Stimulated activated CD8-positive, alpha-beta memory T cell treated with anti-CD3 and anti-CD28 coated beads, Interleukin-15, amount 100 ng/mL, for 48 hours (primary cell): ENCODE results near the gene GMPR2.

Experiments used
- DNase-seq, 2 donors: peaks; one replicate each; pipeline ENCODE4 v3.0.0-alpha.2; 2020; ENCODE audit warnings: low read depth in 2 of 2

The GMPR2 gene

GRCh38 chr14:24232645-24233537 is at the start of gene GMPR2:
Gene GMPR2, plus strand, starts transcription at chr14:24232929. Its CDS starts 325 bp downstream, at chr14:24233254.
- peak in 1 of 2 donors; percentile 44 for DNase-seq

DNA sequence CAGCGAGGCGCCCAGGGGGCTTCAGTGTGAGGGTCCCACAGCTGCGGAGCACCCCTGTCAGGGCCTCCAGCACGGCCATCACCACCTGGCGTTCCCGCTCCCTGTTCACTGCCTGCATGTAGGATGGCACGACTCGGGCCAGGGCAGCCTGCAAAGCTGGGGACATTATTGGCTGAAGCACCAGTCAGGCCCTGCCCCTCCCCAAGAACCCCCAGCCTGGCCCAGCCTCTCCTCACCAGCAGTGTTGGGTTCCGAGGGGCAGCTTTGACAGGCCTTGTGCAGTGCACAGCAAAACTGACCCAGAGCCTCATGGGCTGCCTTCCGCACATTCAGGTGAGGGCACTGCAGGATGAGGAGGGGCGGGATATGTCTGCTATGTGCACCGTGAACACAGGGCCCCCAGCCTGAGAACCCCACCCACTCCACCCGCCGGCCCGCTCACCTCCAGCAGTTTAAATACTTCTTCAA is 49.7 kb upstream of the GMPR2 start:
- DNase-seq = no peak

DNA sequence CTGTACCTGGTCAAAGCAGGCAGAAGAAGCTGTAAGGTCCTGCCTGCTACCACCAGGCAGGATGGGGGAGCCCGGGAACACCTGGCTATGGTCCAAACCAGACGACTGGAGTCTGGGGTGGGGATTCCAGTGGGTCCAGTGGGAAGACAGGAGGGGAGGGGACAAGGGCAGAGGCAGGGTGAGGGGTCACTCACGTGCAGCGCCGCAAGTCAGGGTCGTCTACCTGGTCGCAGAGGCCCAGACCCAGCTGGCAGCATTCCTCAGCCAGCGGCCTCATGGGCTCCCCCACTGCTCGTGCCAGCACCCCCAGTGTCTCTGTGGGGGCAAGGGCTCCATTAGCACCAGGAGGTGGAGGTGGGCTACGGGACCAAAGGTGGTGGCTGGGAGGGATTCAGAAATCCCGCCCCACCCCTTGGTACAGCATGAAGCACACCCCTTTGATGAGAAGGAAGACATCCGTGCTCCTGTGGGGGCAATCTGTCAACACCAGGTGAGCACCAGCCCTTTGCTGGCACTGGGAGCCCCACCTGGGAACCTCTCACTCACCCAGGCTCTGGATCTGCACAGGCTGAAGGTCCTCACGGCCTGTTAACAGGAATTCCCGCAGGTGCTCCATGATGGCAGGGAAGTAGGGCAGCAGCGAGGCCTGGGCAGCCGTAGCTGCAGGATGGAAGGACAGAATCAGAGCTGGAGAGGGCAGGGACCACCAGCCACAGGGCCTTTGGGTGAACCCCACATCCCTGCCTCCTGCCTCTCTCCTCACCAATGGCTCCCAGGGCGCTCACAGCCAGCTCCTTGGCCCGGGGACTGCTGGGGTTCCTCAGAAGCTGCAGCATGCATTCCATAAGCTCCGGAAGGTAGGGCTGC is 48.4 kb upstream of the GMPR2 start:
- DNase-seq = no peak

DNA sequence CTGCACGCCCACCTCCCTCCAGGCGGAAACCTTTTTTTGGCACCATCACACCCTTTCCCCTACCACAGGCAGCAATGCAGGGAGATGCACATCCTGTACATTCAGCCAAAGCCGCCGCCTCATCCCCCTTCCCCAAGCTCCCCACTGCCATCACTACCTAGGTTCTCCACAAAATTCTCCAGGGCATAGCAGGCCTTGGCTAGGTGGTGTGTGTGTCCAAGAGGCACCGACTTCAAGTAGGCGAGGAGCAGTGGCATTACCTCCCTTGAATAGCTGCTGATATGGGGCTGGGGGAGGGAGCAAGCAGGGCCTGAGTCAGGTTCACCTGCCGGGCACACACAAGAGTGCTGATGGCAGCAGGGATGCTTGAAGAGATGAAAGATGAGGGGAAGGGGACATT is 47.7 kb upstream of the GMPR2 start:
- DNase-seq = no peak

- no peak for DNase-seq
Measured at GRCh38 chr14:24185741-24186140, 47.0 kb upstream of the GMPR2 start.

DNA sequence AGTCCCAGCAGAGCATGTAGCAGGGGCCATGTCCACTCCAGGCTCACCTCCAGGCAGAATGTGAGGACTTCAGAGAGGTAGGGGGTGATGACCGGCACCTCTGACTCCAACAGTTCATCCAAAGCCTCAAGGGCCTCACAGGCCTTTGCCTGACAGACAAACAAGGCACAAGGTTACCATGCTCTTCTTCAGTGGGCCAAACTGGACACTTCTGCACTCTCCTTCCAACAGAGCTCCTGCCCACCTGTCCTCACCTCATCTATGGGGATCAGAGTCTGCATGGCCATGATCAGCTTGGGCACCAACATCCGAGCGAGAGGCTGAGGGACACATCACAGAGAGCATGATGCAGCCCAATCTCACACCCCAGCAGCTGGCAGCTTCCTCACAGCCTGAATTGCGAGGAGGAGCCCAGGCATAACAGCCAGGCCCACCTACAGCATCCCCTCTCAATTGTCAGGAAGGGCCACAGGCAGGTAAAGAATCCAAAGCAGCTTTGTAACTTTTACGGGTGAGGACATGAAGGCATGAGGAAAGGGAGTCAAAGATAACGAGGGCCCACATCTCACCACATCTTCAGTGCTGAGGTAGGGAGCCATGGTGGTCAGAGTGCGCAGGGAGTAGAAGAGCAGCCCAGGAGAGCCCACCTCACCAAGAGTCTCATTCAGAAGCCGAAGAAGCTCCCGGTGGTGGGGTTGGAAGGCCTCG is 45.7 kb upstream of the GMPR2 start:
- no peak for DNase-seq

DNA sequence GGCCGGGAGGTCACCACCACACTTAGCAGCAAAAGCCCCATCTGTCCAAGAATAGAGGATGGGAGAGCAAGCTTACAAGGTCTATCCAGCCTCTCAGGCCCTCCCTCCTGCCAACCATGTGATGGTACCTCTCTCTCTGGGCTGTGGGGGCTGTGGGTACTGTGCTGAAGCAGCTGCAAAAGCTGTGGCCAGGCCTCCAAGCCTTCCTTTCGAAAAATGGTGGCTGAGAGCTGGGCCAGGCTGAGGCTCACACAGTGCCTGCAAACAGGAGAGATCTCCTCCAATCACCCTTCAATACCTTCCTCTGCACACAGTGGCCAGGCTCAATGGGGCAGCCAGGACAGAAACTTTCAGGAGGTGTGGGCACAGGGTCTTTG is 45.2 kb upstream of the GMPR2 start:
- no peak for DNase-seq

- peak; percentile 92 to 93 for DNase-seq
Measured at GRCh38 chr14:24188251-24189058, 44.3 kb upstream of the GMPR2 start, which contains the start of gene IPO4. Gene IPO4, minus strand, starts transcription at chr14:24188816. Its CDS starts 29 bp downstream, at chr14:24188787.

GRCh38 chr14:24189059-24189375 is 43.7 kb upstream of the GMPR2 start:
- no peak for DNase-seq

- no peak for DNase-seq
Measured at GRCh38 chr14:24189460-24189859, 43.3 kb upstream of the GMPR2 start.

- DNase-seq = no peak
Measured at GRCh38 chr14:24190416-24190815, 42.3 kb upstream of the GMPR2 start.

- DNase-seq = no peak
Measured at GRCh38 chr14:24192933-24193332, 39.8 kb upstream of the GMPR2 start.

- no peak for DNase-seq
Measured at GRCh38 chr14:24194186-24194872, 38.4 kb upstream of the GMPR2 start.

DNA sequence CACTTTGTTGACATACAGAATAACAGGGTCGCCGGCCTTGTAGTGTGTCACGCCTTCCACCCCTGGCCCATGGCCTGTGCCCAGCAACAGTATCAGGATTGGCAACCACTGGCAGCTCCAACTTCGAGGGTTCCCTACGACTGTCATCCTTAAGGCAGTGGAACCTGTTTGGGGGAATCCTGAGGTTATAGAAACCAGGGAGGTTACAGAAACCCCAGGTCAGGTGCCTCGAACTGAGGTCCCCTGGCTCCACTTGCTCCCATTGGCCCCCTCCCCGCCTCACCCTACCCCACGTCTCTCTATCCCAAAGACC is 37.9 kb upstream of the GMPR2 start:
- DNase-seq = no peak

DNA sequence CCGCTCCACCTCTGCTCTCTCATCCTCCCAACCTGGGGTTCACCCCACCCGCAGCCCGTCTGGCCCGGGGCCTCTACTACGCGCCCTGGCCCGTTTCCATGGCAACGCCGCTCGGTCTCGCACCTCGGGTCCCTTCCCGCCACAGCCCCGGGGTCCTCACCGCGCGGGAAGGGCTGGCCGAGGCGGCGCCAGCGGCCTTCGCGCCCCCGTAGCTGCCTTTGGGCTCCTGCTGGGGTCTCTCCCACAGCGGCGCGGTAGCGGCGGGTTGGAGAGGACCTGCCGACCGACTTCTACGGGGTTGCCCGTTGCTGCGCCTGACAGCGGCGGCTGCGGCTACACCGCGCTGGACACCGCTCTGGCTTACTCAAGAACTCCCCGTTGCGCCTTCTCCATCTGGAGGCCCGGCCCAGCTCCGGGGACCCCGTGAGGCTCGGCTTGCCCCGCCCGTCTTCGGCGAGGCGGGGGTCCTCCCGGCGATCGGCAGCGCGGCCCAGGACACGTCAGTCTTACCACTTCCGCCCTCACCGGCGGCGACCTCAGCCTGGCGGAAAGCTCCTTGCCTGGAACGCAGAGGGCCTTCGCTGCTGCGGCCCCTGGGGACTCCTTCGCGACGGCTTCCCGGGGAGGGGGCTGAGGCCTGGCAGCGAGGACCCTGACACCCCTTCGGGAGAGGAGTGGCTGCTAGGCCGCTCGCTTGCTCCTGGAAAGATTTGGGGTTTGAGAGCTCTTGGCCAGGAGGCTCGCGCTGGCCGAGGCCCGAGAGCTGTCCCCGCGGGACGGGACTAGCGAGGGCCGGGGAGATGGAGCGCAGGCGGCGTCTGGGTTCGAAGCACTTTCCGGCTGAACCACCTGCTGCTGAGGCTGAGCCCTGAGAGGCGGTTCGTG is 37.3 kb upstream of the GMPR2 start, which contains the start of gene TM9SF1:
TSS of gene TM9SF1 (minus strand) at position 256 of the 885 bp plus-strand sequence. CDS start 422 bp downstream, outside the sequence.
- peak; percentile 80 to 83 for DNase-seq

- DNase-seq = no peak
Measured at GRCh38 chr14:24196071-24197055, 36.4 kb upstream of the GMPR2 start.

DNA sequence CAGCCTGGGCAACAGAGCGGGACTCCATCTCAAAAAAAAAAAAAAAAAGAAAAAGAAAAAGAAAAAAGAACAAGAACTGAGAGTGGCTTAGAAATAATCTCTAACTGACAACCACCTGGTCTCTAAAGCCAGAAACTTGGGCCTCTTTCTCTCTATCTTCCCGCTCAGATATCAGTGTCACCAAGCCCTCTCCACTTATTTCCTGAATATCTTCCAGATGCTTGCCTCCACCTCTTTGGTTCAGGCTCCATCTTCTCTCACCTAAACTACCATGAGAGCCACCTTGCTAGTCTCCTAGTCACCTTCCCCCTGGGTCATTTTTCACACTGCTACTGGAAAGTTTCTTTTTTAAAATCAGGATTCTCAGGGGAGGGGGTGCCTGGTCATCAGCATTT is 35.7 kb upstream of the GMPR2 start:
- DNase-seq = no peak

- no peak for DNase-seq
Measured at GRCh38 chr14:24198814-24199524, 33.8 kb upstream of the GMPR2 start.
